Body of pancreas (tissue), 4 donors: ENCODE results near the gene BRD1. TPM values are rescaled to one million over a fixed set of nuclear protein-coding genes. Genes with fewer than 3 reads are reported as not detected.
A peak's percentile ranks its signal among the peaks of the same experiment; 100 is the strongest.

Source experiments
- ATAC-seq: fragments of 150-250 bp; one replicate; pipeline ENCODE4 v1.9.1; 2016
- DNase-seq, 4 donors: peaks; one replicate each; pipeline ENCODE4 v3.0.0-alpha.2; 2019
- H3K27ac ChIP-seq, 4 donors: fragments of 200-600 bp; sonication (generic); 1 replicate in 3 of 4; 2 replicates in 1 of 4; pipeline versions ENCODE4 v1.5.1 to v1.6.1; 2016 to 2019; ENCODE audit warnings: mild to moderate bottlenecking in 1 of 4, mixed read lengths in 1 of 4, moderate library complexity in 1 of 4
- H3K27me3 ChIP-seq, 2 donors: fragments of 200-600 bp; sonication (generic); one replicate each; pipeline ENCODE4 v1.6.0; 2016; ENCODE audit warnings: mild to moderate bottlenecking in 1 of 2
- H3K36me3 ChIP-seq, 2 donors: fragments of 200-600 bp; sonication (generic); replicated peaks in 1 of 2; 2 replicates each; pipeline ENCODE4 v1.5.1; 2016; ENCODE audit warnings: low read depth in 2 of 2; ENCODE audit not compliant: insufficient read depth in 1 of 2
- H3K4me1 ChIP-seq: fragments of 200-600 bp; sonication (generic); one replicate; pipeline ENCODE4 v1.6.0; 2016
- H3K4me3 ChIP-seq, 2 donors: fragments of 200-600 bp; sonication (generic); 1 replicate in 1 of 2; 2 replicates in 1 of 2; pipeline ENCODE4 v1.5.1; 2016 to 2019
- H3K9me3 ChIP-seq, 3 donors: fragments of 200-600 bp; sonication (generic); 1 replicate in 2 of 3; 2 replicates in 1 of 3; pipeline ENCODE4 v1.5.1; 2016
- POLR2A ChIP-seq, 3 donors: fragments of 450-650 bp; IDR thresholded peaks; one replicate each; pipeline ENCODE4 v1.6.1; 2016; ENCODE audit warnings: antibody characterized with exemption in 3 of 3, mild to moderate bottlenecking in 2 of 3
- WGBS, 2 donors: methylation state at CpG; one replicate each; pipeline ENCODE4 v1.1.5; 2017; 5-methylcytosine and 5-hydroxymethylcytosine counted together
- intact Hi-C: fragments of 100-400 bp; cut with DNase I; formaldehyde crosslinking; loops from one replicate; pipeline ENCODE4 v1.15.1; 2023
- total RNA-seq, 2 donors: library from RNA; depleted of rRNA; stranded (reverse); fragments of >200 nt; gene quantifications; one replicate each; pipeline ENCODE4 v1.1.0, GENCODE V29; 2016
- TF ChIP-seq, protein P1 (sequence below), 7 experiments: fragments of 450-650 bp in 4 of 7; fragments of 200-600 bp in 3 of 7; sonication (generic) in 3 of 7; IDR thresholded peaks; one replicate each; pipeline ENCODE4 v1.5.1; 2016 to 2019; ENCODE audit warnings: antibody characterized with exemption in 7 of 7

Gene BRD1
- total RNA-seq, 2 donors from 2014 or later: 21.8 to 36.9 TPM

DNA sequence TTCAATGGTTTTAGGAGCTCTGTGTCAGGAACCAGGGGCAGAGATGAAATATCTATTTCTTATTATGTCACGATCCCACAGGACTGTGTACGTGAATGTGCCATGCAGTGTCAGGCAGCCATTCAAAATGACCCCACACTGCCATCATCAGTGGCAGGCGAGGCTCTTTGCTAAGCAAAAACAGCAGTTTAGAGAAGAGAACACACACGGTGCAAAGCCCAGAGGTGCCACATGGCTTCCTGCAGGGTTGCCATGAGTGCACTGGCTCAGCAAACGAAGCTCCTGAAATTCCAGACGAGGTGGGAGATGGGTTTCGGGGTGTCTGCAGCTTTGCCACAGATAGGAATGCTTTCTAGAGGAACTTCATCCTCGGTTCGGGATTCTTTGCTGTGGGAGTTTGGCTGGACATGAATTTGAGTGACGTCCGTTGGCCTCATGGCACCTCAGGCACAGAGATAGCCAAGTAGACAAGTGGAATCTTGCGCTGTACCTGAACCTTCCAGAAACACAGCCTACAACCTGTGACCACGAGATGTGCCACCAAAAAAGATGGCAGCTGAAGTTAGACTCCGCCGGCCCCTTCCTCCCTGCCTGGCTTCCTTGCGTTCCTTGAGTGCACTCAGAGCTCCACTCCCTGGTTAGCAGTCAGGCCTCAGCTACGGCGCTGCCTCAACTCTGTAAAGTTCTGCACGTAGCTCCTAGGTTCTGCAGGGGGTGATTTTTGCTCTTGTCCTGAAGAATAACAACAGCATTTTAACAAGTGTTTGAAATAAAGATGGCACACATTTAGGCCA, 18.2 kb upstream of the BRD1 start:
- intact Hi-C loops: no loop called here
- Histone ChIP-seq H3K27ac (no peak overlapping the region), H3K36me3 (no peaks in the 10 kb centered on the region), H3K4me3 (no peak overlapping the region), H3K27me3 (peaks cover 0 to 18% of the 10 kb centered on the region in 2 donors), H3K4me1 (peaks cover 21% of the 10 kb centered on the region), H3K9me3 (no peaks in the 10 kb centered on the region)
- no peak for TF ChIP-seq POLR2A (IDR thresholded peaks at IDR 0.05)
- TF ChIP-seq, protein P1, sequence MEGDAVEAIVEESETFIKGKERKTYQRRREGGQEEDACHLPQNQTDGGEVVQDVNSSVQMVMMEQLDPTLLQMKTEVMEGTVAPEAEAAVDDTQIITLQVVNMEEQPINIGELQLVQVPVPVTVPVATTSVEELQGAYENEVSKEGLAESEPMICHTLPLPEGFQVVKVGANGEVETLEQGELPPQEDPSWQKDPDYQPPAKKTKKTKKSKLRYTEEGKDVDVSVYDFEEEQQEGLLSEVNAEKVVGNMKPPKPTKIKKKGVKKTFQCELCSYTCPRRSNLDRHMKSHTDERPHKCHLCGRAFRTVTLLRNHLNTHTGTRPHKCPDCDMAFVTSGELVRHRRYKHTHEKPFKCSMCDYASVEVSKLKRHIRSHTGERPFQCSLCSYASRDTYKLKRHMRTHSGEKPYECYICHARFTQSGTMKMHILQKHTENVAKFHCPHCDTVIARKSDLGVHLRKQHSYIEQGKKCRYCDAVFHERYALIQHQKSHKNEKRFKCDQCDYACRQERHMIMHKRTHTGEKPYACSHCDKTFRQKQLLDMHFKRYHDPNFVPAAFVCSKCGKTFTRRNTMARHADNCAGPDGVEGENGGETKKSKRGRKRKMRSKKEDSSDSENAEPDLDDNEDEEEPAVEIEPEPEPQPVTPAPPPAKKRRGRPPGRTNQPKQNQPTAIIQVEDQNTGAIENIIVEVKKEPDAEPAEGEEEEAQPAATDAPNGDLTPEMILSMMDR (IDR thresholded peaks at IDR 0.05): no peak
- ATAC-seq: no peak
- DNase-seq: no peak
- 79% methylated on average over 17 to 19 of the region's 19 CpGs for WGBS, 2 donors

DNA sequence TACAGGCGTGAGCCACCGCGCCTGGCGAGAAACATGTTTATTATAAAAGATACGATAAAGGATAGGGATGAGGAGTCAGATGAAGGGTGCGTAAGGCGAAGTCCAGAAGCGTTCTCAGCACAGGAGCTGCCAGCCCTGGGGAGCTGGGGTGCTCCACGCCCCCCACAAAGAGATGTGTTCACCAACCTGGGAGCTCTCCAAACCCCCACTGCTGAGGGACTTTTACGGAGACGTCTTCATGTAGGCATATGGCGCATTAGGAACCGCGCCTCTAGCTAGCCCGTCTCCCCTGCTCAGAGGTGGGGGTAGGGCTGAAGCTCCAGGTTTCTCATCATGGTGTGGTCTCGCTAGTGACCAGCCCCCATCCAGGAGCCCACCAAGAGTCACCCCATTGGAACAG, 17.6 kb upstream of the BRD1 start:
- Histone ChIP-seq H3K27ac (no peak overlapping the region), H3K4me3 (no peak overlapping the region), H3K36me3 (no peaks in the 10 kb centered on the region), H3K9me3 (no peaks in the 10 kb centered on the region), H3K27me3 (peaks cover 0 to 18% of the 10 kb centered on the region in 2 donors), H3K4me1 (peaks cover 21% of the 10 kb centered on the region)
- WGBS, 2 donors: 81 to 88% methylated on average over 15 to 16 of the region's 16 CpGs
- TF ChIP-seq POLR2A (IDR thresholded peaks at IDR 0.05): no peak
- TF ChIP-seq, protein P1 (IDR thresholded peaks at IDR 0.05): no peak
- ATAC-seq: no peak
- no peak for DNase-seq
- intact Hi-C loops: no loop called here

DNA sequence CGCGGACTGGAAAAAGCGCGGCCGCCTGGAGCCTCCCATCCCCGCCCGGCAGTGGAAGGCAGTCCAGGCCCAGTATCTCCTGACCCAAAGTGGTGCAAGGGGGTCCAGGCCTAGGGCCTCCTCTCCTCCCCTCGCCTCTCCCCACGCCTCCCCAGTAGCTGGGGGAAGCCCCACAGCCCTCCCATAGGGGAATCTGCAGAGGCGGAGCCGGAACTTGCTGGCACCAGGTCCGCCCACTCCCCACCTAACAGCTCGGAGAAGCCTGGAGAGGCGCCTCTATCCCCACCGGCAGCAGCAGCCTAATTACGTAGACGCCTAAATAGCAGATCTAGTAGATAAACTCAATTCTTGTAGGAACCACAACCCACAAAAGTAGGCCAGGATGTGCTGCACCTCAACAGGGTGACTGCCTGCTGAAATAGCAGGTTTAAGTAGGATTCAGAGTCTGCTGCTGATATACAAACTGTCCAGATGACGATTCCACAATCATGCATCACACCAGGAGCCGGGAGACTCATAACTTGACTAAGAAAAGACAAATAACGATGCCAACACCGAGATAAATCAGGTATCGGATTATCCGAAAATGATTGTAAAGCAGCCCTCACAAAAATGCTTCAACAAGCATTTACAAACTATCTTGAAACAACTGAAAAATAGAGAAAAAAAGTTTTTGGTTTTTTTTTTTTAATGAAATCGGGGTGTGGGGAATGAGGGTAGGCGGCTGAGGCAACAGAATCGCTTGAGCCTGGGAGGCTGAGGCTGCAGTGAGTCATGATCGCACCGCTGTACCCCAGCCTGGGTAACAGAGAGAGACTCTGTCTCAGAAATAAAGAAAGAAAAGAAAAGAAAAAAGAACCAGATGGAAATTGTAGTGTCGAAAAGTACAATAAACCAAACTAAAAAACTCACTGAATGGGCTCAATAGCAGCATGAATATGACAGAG, 11.4 kb upstream of the BRD1 start:
- ATAC-seq (no peak), DNase-seq (no peak)
- Histone ChIP-seq H3K4me3 (no peak overlapping the region), H3K36me3 (no peaks in the 10 kb centered on the region), H3K27me3 (no peaks in the 10 kb centered on the region), H3K9me3 (no peaks in the 10 kb centered on the region), H3K27ac (no peak overlapping the region), H3K4me1 (peaks cover 7% of the 10 kb centered on the region)
- intact Hi-C loops: no loop called here
- 73 to 83% methylated on average over 20 of the region's 29 CpGs for WGBS, 2 donors
- no peak for TF ChIP-seq POLR2A (IDR thresholded peaks at IDR 0.05)
- TF ChIP-seq, protein P1 (IDR thresholded peaks at IDR 0.05): no peak

DNA sequence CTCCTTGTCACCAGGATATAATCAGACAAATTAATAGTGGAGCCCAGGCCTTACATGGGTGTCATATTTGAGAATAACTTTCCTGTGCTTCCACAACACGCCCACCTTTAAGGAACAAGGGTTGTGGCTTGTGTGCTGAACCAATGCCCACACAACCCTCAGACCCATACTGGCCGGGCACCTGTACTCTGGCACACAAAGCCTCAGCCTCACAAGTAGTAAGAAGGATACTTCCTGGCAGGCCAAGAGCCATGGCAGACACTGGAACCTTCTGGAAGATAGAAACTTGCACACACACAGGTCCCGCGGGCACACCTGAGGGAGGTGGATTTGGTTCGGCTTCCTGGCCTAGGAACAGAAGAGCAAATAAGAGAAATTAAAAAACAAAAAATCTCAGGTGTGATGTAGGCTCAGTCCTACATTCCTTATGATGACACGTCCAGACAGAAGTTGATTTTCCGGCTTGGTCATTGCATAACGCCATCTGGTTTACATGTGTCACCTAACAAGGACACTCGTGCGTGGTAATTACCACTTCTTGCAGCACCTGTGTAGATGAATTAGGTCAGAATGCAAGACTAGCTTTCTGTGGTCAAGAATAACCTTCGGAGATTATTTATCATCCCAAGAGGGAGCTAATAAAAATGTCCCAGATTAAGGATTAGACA, 5.8 kb upstream of the BRD1 start:
- TF ChIP-seq, protein P1 (IDR thresholded peaks at IDR 0.05): no peak
- peak in 1 of 3 donors; percentile 41 for TF ChIP-seq POLR2A (IDR thresholded peaks at IDR 0.05)
- Histone ChIP-seq H3K27me3 (no peaks in the 10 kb centered on the region), H3K4me3 (no peak overlapping the region), H3K27ac (peak overlapping the region; percentile 79 to 94 (median 84)), H3K4me1 (peaks cover 25% of the 10 kb centered on the region), H3K9me3 (no peaks in the 10 kb centered on the region), H3K36me3 (no peaks in the 10 kb centered on the region)
- 14 to 20% methylated on average over 11 of the region's 11 CpGs for WGBS, 2 donors
- ATAC-seq: peak; percentile 95
- DNase-seq: peak; percentile 85 to 94 (median 90)
- intact Hi-C loops: no loop called here
